Measurements from ENCODE around the gene COG4.
"Not testable (repeated sequence)": the region's sequence is repeated elsewhere in the genome, so short reads cannot be mapped to it uniquely, and the experiment has no call there.

Gene COG4

GRCh38 chr16:70561623-70562022 is 38.3 kb upstream of the COG4 start:
- FAIRE-seq = no peak
- no peak for DNase-seq (ENCODE audit: insufficient read length, low spot score)
- TF ChIP-seq PAX5 (IDR thresholded peaks at IDR 0.05; ENCODE audit: insufficient read depth, low read length, severe bottlenecking) = no peak
- TF ChIP-seq SPI1 (IDR thresholded peaks at IDR 0.05; ENCODE audit: low read depth, low read length) = no peak
- TF ChIP-seq POLR2AphosphoS5 (IDR thresholded peaks at IDR 0.05; ENCODE audit: low read depth, low read length) = no peak
- TF ChIP-seq TAF1 (IDR thresholded peaks at IDR 0.05; ENCODE audit: low read depth, low read length) = no peak
- TF ChIP-seq POU2F2 (IDR thresholded peaks at IDR 0.05; ENCODE audit: low read depth, low read length) = no peak
- TF ChIP-seq POLR2A (IDR thresholded peaks at IDR 0.05; ENCODE audit: low read depth, low read length) = no peak

GRCh38 chr16:70556063-70556462 is 32.7 kb upstream of the COG4 start:
- TF ChIP-seq SPI1 (IDR thresholded peaks at IDR 0.05; ENCODE audit: low read depth, low read length) = no peak
- no peak for TF ChIP-seq PAX5 (IDR thresholded peaks at IDR 0.05; ENCODE audit: insufficient read depth, low read length, severe bottlenecking)
- no peak for TF ChIP-seq POU2F2 (IDR thresholded peaks at IDR 0.05; ENCODE audit: low read depth, low read length)
- no peak for TF ChIP-seq TAF1 (IDR thresholded peaks at IDR 0.05; ENCODE audit: low read depth, low read length)
- TF ChIP-seq POLR2A (IDR thresholded peaks at IDR 0.05; ENCODE audit: low read depth, low read length) = no peak
- no peak for TF ChIP-seq POLR2AphosphoS5 (IDR thresholded peaks at IDR 0.05; ENCODE audit: low read depth, low read length)
- DNase-seq (ENCODE audit: insufficient read length, low spot score) = no peak
- FAIRE-seq = no peak

GRCh38 chr16:70553645-70554044 is 30.3 kb upstream of the COG4 start:
- FAIRE-seq (no peak), DNase-seq (ENCODE audit: insufficient read length, low spot score) (no peak)
- TF ChIP-seq POU2F2 (IDR thresholded peaks at IDR 0.05; ENCODE audit: low read depth, low read length) = no peak
- no peak for TF ChIP-seq TAF1 (IDR thresholded peaks at IDR 0.05; ENCODE audit: low read depth, low read length)

- TF ChIP-seq PAX5 (IDR thresholded peaks at IDR 0.05; ENCODE audit: insufficient read depth, low read length, severe bottlenecking) = no peak
- TF ChIP-seq TAF1 (IDR thresholded peaks at IDR 0.05; ENCODE audit: low read depth, low read length) = no peak
- TF ChIP-seq POLR2A (IDR thresholded peaks at IDR 0.05; ENCODE audit: low read depth, low read length) = no peak
- TF ChIP-seq POU2F2 (IDR thresholded peaks at IDR 0.05; ENCODE audit: low read depth, low read length) = no peak
- no peak for TF ChIP-seq SPI1 (IDR thresholded peaks at IDR 0.05; ENCODE audit: low read depth, low read length)
- TF ChIP-seq POLR2AphosphoS5 (IDR thresholded peaks at IDR 0.05; ENCODE audit: low read depth, low read length) = no peak
- FAIRE-seq (no peak), DNase-seq (ENCODE audit: insufficient read length, low spot score) (no peak)
Observed at GRCh38 chr16:70552675-70553074, 29.3 kb upstream of the COG4 start.

GRCh38 chr16:70551788-70552187 is 28.4 kb upstream of the COG4 start:
- DNase-seq (ENCODE audit: insufficient read length, low spot score) (no peak), FAIRE-seq (no peak)
- TF ChIP-seq PAX5 (IDR thresholded peaks at IDR 0.05; ENCODE audit: insufficient read depth, low read length, severe bottlenecking) = no peak
- TF ChIP-seq POLR2AphosphoS5 (IDR thresholded peaks at IDR 0.05; ENCODE audit: low read depth, low read length) = no peak
- no peak for TF ChIP-seq SPI1 (IDR thresholded peaks at IDR 0.05; ENCODE audit: low read depth, low read length)
- no peak for TF ChIP-seq POLR2A (IDR thresholded peaks at IDR 0.05; ENCODE audit: low read depth, low read length)

GRCh38 chr16:70550082-70550481 is 26.7 kb upstream of the COG4 start:
- TF ChIP-seq SPI1 (IDR thresholded peaks at IDR 0.05; ENCODE audit: low read depth, low read length) (no peak), POLR2AphosphoS5 (IDR thresholded peaks at IDR 0.05; ENCODE audit: low read depth, low read length) (no peak), PAX5 (IDR thresholded peaks at IDR 0.05; ENCODE audit: insufficient read depth, low read length, severe bottlenecking) (no peak), POU2F2 (IDR thresholded peaks at IDR 0.05; ENCODE audit: low read depth, low read length) (no peak), POLR2A (IDR thresholded peaks at IDR 0.05; ENCODE audit: low read depth, low read length) (no peak), TAF1 (IDR thresholded peaks at IDR 0.05; ENCODE audit: low read depth, low read length) (no peak)
- no peak for FAIRE-seq
- no peak for DNase-seq (ENCODE audit: insufficient read length, low spot score)

- FAIRE-seq (no peak), DNase-seq (ENCODE audit: insufficient read length, low spot score) (no peak)
- TF ChIP-seq POLR2A (IDR thresholded peaks at IDR 0.05; ENCODE audit: low read depth, low read length) (no peak), TAF1 (IDR thresholded peaks at IDR 0.05; ENCODE audit: low read depth, low read length) (no peak), SPI1 (IDR thresholded peaks at IDR 0.05; ENCODE audit: low read depth, low read length) (no peak), POLR2AphosphoS5 (IDR thresholded peaks at IDR 0.05; ENCODE audit: low read depth, low read length) (no peak), PAX5 (IDR thresholded peaks at IDR 0.05; ENCODE audit: insufficient read depth, low read length, severe bottlenecking) (no peak), POU2F2 (IDR thresholded peaks at IDR 0.05; ENCODE audit: low read depth, low read length) (no peak)
Observed at GRCh38 chr16:70548936-70549335, 25.6 kb upstream of the COG4 start.

GRCh38 chr16:70544548-70544947 is 21.2 kb upstream of the COG4 start:
- TF ChIP-seq TAF1 (IDR thresholded peaks at IDR 0.05; ENCODE audit: low read depth, low read length) = no peak
- no peak for TF ChIP-seq PAX5 (IDR thresholded peaks at IDR 0.05; ENCODE audit: insufficient read depth, low read length, severe bottlenecking)
- TF ChIP-seq POLR2A (IDR thresholded peaks at IDR 0.05; ENCODE audit: low read depth, low read length) = no peak
- no peak for TF ChIP-seq SPI1 (IDR thresholded peaks at IDR 0.05; ENCODE audit: low read depth, low read length)
- DNase-seq (ENCODE audit: insufficient read length, low spot score) = no peak
- no peak for FAIRE-seq

GRCh38 chr16:70540994-70541393 is 17.6 kb upstream of the COG4 start:
- no peak for TF ChIP-seq POLR2AphosphoS5 (IDR thresholded peaks at IDR 0.05; ENCODE audit: low read depth, low read length)
- TF ChIP-seq PAX5 (IDR thresholded peaks at IDR 0.05; ENCODE audit: insufficient read depth, low read length, severe bottlenecking) = no peak
- TF ChIP-seq SPI1 (IDR thresholded peaks at IDR 0.05; ENCODE audit: low read depth, low read length) = no peak
- no peak for TF ChIP-seq POU2F2 (IDR thresholded peaks at IDR 0.05; ENCODE audit: low read depth, low read length)
- TF ChIP-seq POLR2A (IDR thresholded peaks at IDR 0.05; ENCODE audit: low read depth, low read length) = no peak
- TF ChIP-seq TAF1 (IDR thresholded peaks at IDR 0.05; ENCODE audit: low read depth, low read length) = no peak
- FAIRE-seq (no peak), DNase-seq (ENCODE audit: insufficient read length, low spot score) (no peak)

GRCh38 chr16:70534971-70535370 is 11.6 kb upstream of the COG4 start:
- no peak for DNase-seq (ENCODE audit: insufficient read length, low spot score)
- no peak for FAIRE-seq
- no peak for TF ChIP-seq PAX5 (IDR thresholded peaks at IDR 0.05; ENCODE audit: insufficient read depth, low read length, severe bottlenecking)
- no peak for TF ChIP-seq TAF1 (IDR thresholded peaks at IDR 0.05; ENCODE audit: low read depth, low read length)
- TF ChIP-seq SPI1 (IDR thresholded peaks at IDR 0.05; ENCODE audit: low read depth, low read length) = no peak

GRCh38 chr16:70529954-70530353 is 6.6 kb upstream of the COG4 start:
- FAIRE-seq; DNase-seq (ENCODE audit: insufficient read length, low spot score): not testable (repeated sequence)
